Thyroid gland (tissue), 4 donors: ENCODE results near the gene CAPN1. TPM values are rescaled to one million over a fixed set of nuclear protein-coding genes. Genes with fewer than 3 reads are reported as not detected.

Experiments
- DNase-seq, 2 donors: peaks; one replicate each; pipeline ENCODE4 v3.0.0-alpha.2; 2019
- H3K27ac ChIP-seq, 3 donors: fragments of 200-600 bp; sonication (generic); 1 replicate in 2 of 3; 2 replicates in 1 of 3; pipeline ENCODE4 v1.5.1; 2016 to 2019; ENCODE audit warnings: mild to moderate bottlenecking in 1 of 3, moderate library complexity in 1 of 3
- H3K27me3 ChIP-seq: fragments of 200-600 bp; sonication (generic); one replicate; pipeline ENCODE4 v1.5.1; 2019
- H3K36me3 ChIP-seq, 2 donors: fragments of 200-600 bp; sonication (generic); one replicate each; pipeline ENCODE4 v1.5.1; 2016 to 2019
- H3K4me1 ChIP-seq, 2 donors: fragments of 200-600 bp; sonication (generic); one replicate each; pipeline ENCODE4 v1.5.1; 2017 to 2019
- H3K4me3 ChIP-seq, 3 donors: fragments of 200-600 bp; sonication (generic); replicated peaks in 1 of 3; 1 replicate in 2 of 3; 2 replicates in 1 of 3; pipeline ENCODE4 v1.5.1; 2016; ENCODE audit warnings: mild to moderate bottlenecking in 1 of 3
- H3K9me3 ChIP-seq: fragments of 200-600 bp; sonication (generic); one replicate; pipeline ENCODE4 v1.5.1; 2017
- CTCF ChIP-seq, 6 experiments: fragments of 200-600 bp in 3 of 6; fragments of 450-650 bp in 3 of 6; sonication (generic) in 3 of 6; IDR thresholded peaks; one replicate each; pipeline ENCODE4 v1.5.1; 2016 to 2019; ENCODE audit warnings: antibody characterized with exemption in 6 of 6, mild to moderate bottlenecking in 2 of 6, inconsistent platforms in 1 of 6, moderate library complexity in 1 of 6
- POLR2A ChIP-seq, 2 donors: fragments of 450-650 bp; IDR thresholded peaks; one replicate each; pipeline ENCODE4 v1.6.1; 2017; ENCODE audit warnings: antibody characterized with exemption in 2 of 2, mild to moderate bottlenecking in 2 of 2, moderate library complexity in 1 of 2
- WGBS, 2 donors: methylation state at CpG; one replicate each; pipeline ENCODE4 v1.1.5; 2017; 5-methylcytosine and 5-hydroxymethylcytosine counted together
- intact Hi-C: fragments of 100-400 bp; cut with DNase I; formaldehyde crosslinking; loops from one replicate; pipeline ENCODE4 v1.15.1; 2023
- total RNA-seq, 4 donors: library from RNA; depleted of rRNA; stranded (reverse); fragments of >200 nt; gene quantifications; one replicate each; pipeline ENCODE4 v1.2.3, GENCODE V29; 2016

CAPN1 gene
- total RNA-seq, 4 donors from 2014 or later: 265 to 519 (median 340) TPM

GRCh38 chr11:65159012-65159411 lies 22.7 kb upstream of the CAPN1 start:
- Histone ChIP-seq H3K36me3 (no peaks in the 10 kb centered on the region), H3K27ac (no peak overlapping the region), H3K27me3 (no peaks in the 10 kb centered on the region), H3K4me1 (no peaks in the 10 kb centered on the region), H3K9me3 (no peaks in the 10 kb centered on the region), H3K4me3 (no peak overlapping the region)
- intact Hi-C loops: no loop called here
- DNase-seq: no peak
- no peak for TF ChIP-seq POLR2A (IDR thresholded peaks at IDR 0.05)
- no peak for TF ChIP-seq CTCF (IDR thresholded peaks at IDR 0.05)
- WGBS, 2 donors: 75 to 78% methylated on average over 5 of the region's 5 CpGs

GRCh38 chr11:65160643-65161042 lies 21.1 kb upstream of the CAPN1 start:
- Histone ChIP-seq H3K36me3 (no peaks in the 10 kb centered on the region), H3K4me1 (no peaks in the 10 kb centered on the region), H3K9me3 (no peaks in the 10 kb centered on the region), H3K27ac (no peak overlapping the region), H3K27me3 (no peaks in the 10 kb centered on the region), H3K4me3 (no peak overlapping the region)
- WGBS, 2 donors: 80 to 82% methylated on average over 3 of the region's 3 CpGs
- intact Hi-C loops: no loop called here
- TF ChIP-seq POLR2A (IDR thresholded peaks at IDR 0.05) (no peak), CTCF (IDR thresholded peaks at IDR 0.05) (no peak)
- DNase-seq: no peak

GRCh38 chr11:65163684-65164083 lies 18.0 kb upstream of the CAPN1 start:
- Histone ChIP-seq H3K27me3 (no peaks in the 10 kb centered on the region), H3K36me3 (no peaks in the 10 kb centered on the region), H3K9me3 (no peaks in the 10 kb centered on the region), H3K4me1 (no peaks in the 10 kb centered on the region), H3K27ac (no peak overlapping the region), H3K4me3 (no peak overlapping the region)
- DNase-seq: no peak
- 79 to 89% methylated on average over 2 of the region's 2 CpGs for WGBS, 2 donors
- intact Hi-C loops: no loop called here
- TF ChIP-seq POLR2A (IDR thresholded peaks at IDR 0.05): no peak
- no peak for TF ChIP-seq CTCF (IDR thresholded peaks at IDR 0.05)

DNA sequence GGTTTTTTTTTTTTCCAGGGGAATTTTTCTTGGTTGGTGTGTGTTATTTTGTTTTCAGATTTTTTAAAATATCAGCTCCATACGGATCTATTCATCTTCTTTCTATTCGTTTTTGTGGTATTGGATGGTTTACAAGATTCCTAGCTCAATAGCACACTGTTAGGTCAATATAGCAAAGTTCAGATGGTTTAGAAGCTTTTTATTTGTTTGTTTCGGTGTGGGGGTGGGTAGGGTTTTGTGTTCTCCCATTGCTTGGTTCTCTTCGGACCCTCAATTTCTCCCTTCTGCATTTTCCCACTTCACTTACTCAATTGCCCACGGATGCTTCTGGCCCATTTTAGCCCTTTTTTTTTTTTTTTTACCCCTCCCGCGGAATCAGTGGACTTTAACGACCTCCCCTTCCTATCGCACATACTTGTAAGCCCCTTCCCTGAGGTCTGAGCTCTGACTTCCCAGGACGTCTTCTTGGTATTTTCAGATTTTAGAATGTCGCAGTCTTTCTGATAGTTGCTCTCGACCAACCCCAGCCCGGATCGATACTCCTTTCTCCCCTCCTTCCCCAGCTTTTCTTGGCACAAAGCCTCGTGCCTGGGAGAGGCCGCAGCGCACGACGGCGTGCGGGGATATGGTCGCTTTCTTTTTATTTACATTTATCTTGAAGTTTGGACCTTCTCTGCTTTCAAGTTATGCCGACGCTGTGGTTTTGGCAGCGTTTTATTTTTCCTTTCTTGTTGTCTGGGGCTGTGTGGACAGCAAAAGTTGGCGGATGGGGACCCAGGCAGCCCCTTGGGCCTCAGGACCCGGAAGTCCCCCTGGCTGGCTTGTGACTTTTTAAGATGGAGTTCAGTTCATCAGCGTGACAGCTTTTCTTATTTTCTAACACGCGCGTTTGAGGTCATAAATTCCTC lies 16.1 kb upstream of the CAPN1 start:
- H3K4me1 ChIP-seq: no peaks in the 10 kb centered on the region
- TF ChIP-seq POLR2A (IDR thresholded peaks at IDR 0.05) (no peak), CTCF (IDR thresholded peaks at IDR 0.05) (no peak)
- H3K36me3 ChIP-seq: no peaks in the 10 kb centered on the region
- WGBS, 2 donors: 49 to 60% methylated on average over 31 of the region's 31 CpGs
- no peaks in the 10 kb centered on the region for H3K9me3 ChIP-seq
- H3K27me3 ChIP-seq: no peaks in the 10 kb centered on the region
- DNase-seq: no peak
- intact Hi-C loops: no loop called here
- no peak overlapping the region for H3K4me3 ChIP-seq
- no peak overlapping the region for H3K27ac ChIP-seq

DNA sequence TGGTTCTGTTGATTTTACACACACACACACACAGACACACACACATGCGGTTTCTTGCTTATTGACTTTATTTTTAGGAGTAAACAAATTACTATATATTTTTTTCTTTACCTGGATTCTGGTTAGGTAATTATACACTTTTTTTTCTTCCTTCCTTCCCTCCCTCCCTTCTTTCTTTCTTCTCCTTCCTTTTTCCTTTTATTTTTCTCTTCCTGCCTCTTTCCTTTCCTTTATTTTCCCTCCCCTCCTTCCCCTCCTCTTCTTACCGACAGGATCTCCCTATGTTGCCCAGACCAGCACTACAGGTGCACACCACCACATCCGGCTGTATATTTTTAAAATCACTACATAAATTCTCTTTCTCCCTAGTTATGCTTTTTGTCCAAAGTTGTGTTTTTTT lies 14.8 kb upstream of the CAPN1 start:
- Histone ChIP-seq H3K27me3 (no peaks in the 10 kb centered on the region), H3K4me3 (no peak overlapping the region), H3K27ac (no peak overlapping the region), H3K9me3 (no peaks in the 10 kb centered on the region), H3K36me3 (no peaks in the 10 kb centered on the region), H3K4me1 (no peaks in the 10 kb centered on the region)
- no peak for TF ChIP-seq CTCF (IDR thresholded peaks at IDR 0.05)
- TF ChIP-seq POLR2A (IDR thresholded peaks at IDR 0.05): no peak
- WGBS, 2 donors: 90 to 94% methylated on average over 3 of the region's 3 CpGs
- intact Hi-C loops: no loop called here
- DNase-seq: no peak
